HG02884 (cell line): ENCODE results near the gene RUNX1.

Experiments
- ATAC-seq: cut with Tn5 transposase; IDR thresholded peaks from one replicate; pipeline ENCODE4 v1.9.1; 2021; ENCODE audit warnings: mild to moderate bottlenecking, moderate library complexity; ENCODE audit not compliant: unreplicated experiment

RUNX1 gene

GRCh38 chr21:34800797-34801518, 248.1 kb downstream of the RUNX1 start:
- ATAC-seq, result no peak

- no peak for ATAC-seq
Observed at GRCh38 chr21:34799092-34799491, 250.0 kb downstream of the RUNX1 start.

- ATAC-seq, result no peak
Observed at GRCh38 chr21:34797921-34798535, 251.1 kb downstream of the RUNX1 start.

- no peak for ATAC-seq
Observed at GRCh38 chr21:34797201-34797525, 251.9 kb downstream of the RUNX1 start.

- no peak for ATAC-seq
Observed at GRCh38 chr21:34796518-34797200, 252.4 kb downstream of the RUNX1 start.

- ATAC-seq, result no peak
Observed at GRCh38 chr21:34795548-34796180, 253.4 kb downstream of the RUNX1 start.

GRCh38 chr21:34795175-34795547, 253.9 kb downstream of the RUNX1 start:
- ATAC-seq, result no peak

- no peak for ATAC-seq
Observed at GRCh38 chr21:34794686-34795085, 254.4 kb downstream of the RUNX1 start.

GRCh38 chr21:34793471-34793870, 255.6 kb downstream of the RUNX1 start:
- no peak for ATAC-seq

GRCh38 chr21:34792504-34793089, 256.5 kb downstream of the RUNX1 start:
- ATAC-seq, result no peak

- no peak for ATAC-seq
Observed at GRCh38 chr21:34791776-34792503, 257.2 kb downstream of the RUNX1 start.

GRCh38 chr21:34790834-34791233, 258.3 kb downstream of the RUNX1 start:
- no peak for ATAC-seq

GRCh38 chr21:34790341-34790740, 258.8 kb downstream of the RUNX1 start:
- ATAC-seq, result no peak

GRCh38 chr21:34788879-34789278, 260.2 kb downstream of the RUNX1 start:
- no peak for ATAC-seq

- ATAC-seq, result no peak
Observed at GRCh38 chr21:34783815-34784214, 265.3 kb downstream of the RUNX1 start.

GRCh38 chr21:34782506-34783360, 266.4 kb downstream of the RUNX1 start:
- ATAC-seq, result no peak

GRCh38 chr21:34781526-34781925, 267.6 kb downstream of the RUNX1 start:
- ATAC-seq, result no peak

- ATAC-seq, result no peak
Observed at GRCh38 chr21:34779860-34780259, 269.2 kb downstream of the RUNX1 start.

- no peak for ATAC-seq
Observed at GRCh38 chr21:34775793-34776192, 273.3 kb downstream of the RUNX1 start.

- ATAC-seq, result no peak
Observed at GRCh38 chr21:34774750-34775149, 274.4 kb downstream of the RUNX1 start.
